A549 (cell line): ENCODE results near the gene TAF6L. TPM values are rescaled to one million over a fixed set of nuclear protein-coding genes. Genes with fewer than 3 reads are reported as not detected.

Experiments used
- ATAC-seq, 2 experiments: fragments of 200-7000 bp in 1 of 2; fragments of >200 bp in 1 of 2; cut with Nextera tagmentation in 1 of 2; cut with Tn5 transposase in 1 of 2; 3 replicates each; pipeline versions ENCODE4 v1.8.0 to v1.9.1; 2018 to 2020; ENCODE audit warnings: mild to moderate bottlenecking in 1 of 2, moderate library complexity in 1 of 2
- CTCF ChIA-PET: fragments of 300-600 bp; sonication (Branson Sonifier 250); formaldehyde crosslinking; extraction: SDS; loops from one replicate; lab custom pipeline; 2021; ENCODE audit warnings: antibody characterized with exemption, inconsistent platforms; lab: Yijun Ruan, JAX
- POLR2A ChIA-PET: fragments of 350-600 bp; formaldehyde crosslinking; extraction: SDS; loops from one replicate; lab custom pipeline; 2021; ENCODE audit warnings: antibody characterized with exemption, inconsistent platforms; lab: Yijun Ruan, JAX
- DNase-seq, 2 experiments: peaks; one replicate each; pipeline versions ENCODE4 v3.0.0 to v3.0.0-alpha.2; 2011 to 2016; ENCODE audit warnings: low read depth in 1 of 2, low spot score in 1 of 2
- FAIRE-seq: peaks from 2 replicates; lab custom pipeline; 2011; peaks lifted over from hg19 to GRCh38; lab: Jason Lieb, UNC
- H3K27ac ChIP-seq, 2 experiments: fragments of >200 bp; sonication (Bioruptor Twin); formaldehyde crosslinking; 3 replicates each; pipeline ENCODE4 v1.5.1; 2016 to 2017
- H3K4me1 ChIP-seq: fragments of >200 bp; sonication (Bioruptor Twin); formaldehyde crosslinking; 3 replicates; pipeline ENCODE4 v1.6.1; 2016
- H3K4me2 ChIP-seq: fragments of >200 bp; sonication (Bioruptor Twin); formaldehyde crosslinking; 3 replicates; pipeline ENCODE4 v1.6.1; 2016
- H3K4me3 ChIP-seq: fragments of >200 bp; sonication (Bioruptor Twin); formaldehyde crosslinking; 3 replicates; pipeline ENCODE4 v1.5.1; 2016
- H3K9me3 ChIP-seq: fragments of >200 bp; sonication (Bioruptor Twin); formaldehyde crosslinking; 3 replicates; pipeline ENCODE4 v1.6.1; 2016
- BHLHE40 ChIP-seq: IDR thresholded peaks from 2 replicates; pipeline ENCODE4 v1.6.1; 2012; ENCODE audit warnings: low read depth, low read length, inconsistent platforms
- CBX2 ChIP-seq: fragments of 200-600 bp; sonication (generic); IDR thresholded peaks from 2 replicates; pipeline ENCODE4 v1.6.1; 2016; ENCODE audit warnings: low read depth, mild to moderate bottlenecking, borderline replicate concordance
- CEBPB ChIP-seq, 2 experiments: fragments of >200 bp in 1 of 2; sonication (Bioruptor Twin) in 1 of 2; formaldehyde crosslinking in 1 of 2; IDR thresholded peaks; 2 replicates each; pipeline ENCODE4 v1.6.1; 2012 to 2016
- CHD2 ChIP-seq: fragments of 150-350 bp; IDR thresholded peaks from 2 replicates; pipeline ENCODE4 v1.6.1; 2014; ENCODE audit warnings: low read length; ENCODE audit not compliant: partially characterized antibody
- CHD4 ChIP-seq: fragments of 200-600 bp; sonication (generic); IDR thresholded peaks from 2 replicates; pipeline ENCODE4 v1.6.1; 2016; ENCODE audit warnings: antibody characterized with exemption, mild to moderate bottlenecking, borderline replicate concordance
- EHF ChIP-seq: fragments of 250-450 bp; sonication (Bioruptor Pico); IDR thresholded peaks from 2 replicates; pipeline ENCODE4 v1.5.0; 2020; ENCODE audit warnings: mild to moderate bottlenecking
- EHMT2 ChIP-seq: fragments of 200-600 bp; sonication (generic); IDR thresholded peaks from 2 replicates; pipeline ENCODE4 v1.6.1; 2016; ENCODE audit warnings: antibody characterized with exemption, low read depth, mild to moderate bottlenecking, moderate library complexity
- EP300 ChIP-seq, 2 experiments: fragments of >200 bp; sonication (Bioruptor Twin); formaldehyde crosslinking; IDR thresholded peaks; 2 replicates in 1 of 2; 3 replicates in 1 of 2; pipeline ENCODE4 v1.6.1; 2016 to 2017
- FOXS1 ChIP-seq: fragments of 250-450 bp; sonication (Bioruptor Pico); IDR thresholded peaks from 2 replicates; pipeline ENCODE4 v1.5.0; 2020; ENCODE audit warnings: mild to moderate bottlenecking, moderate library complexity
- GATA3 ChIP-seq: IDR thresholded peaks from 2 replicates; pipeline ENCODE4 v1.6.1; 2012; ENCODE audit warnings: borderline replicate concordance
- HDAC2 ChIP-seq: fragments of 200-600 bp; sonication (generic); IDR thresholded peaks from 2 replicates; pipeline ENCODE4 v1.6.1; 2016
- HOXA7 ChIP-seq: fragments of 250-450 bp; sonication (Bioruptor Pico); IDR thresholded peaks from 2 replicates; pipeline ENCODE4 v1.5.0; 2020; ENCODE audit warnings: mild to moderate bottlenecking, moderate library complexity
- HOXB5 ChIP-seq: fragments of 250-450 bp; sonication (Bioruptor Pico); IDR thresholded peaks from 2 replicates; pipeline ENCODE4 v1.5.0; 2020; ENCODE audit warnings: mild to moderate bottlenecking, moderate library complexity
- JUN ChIP-seq, 2 experiments: fragments of >200 bp; sonication (Bioruptor Twin); formaldehyde crosslinking; IDR thresholded peaks; 2 replicates in 1 of 2; 3 replicates in 1 of 2; pipeline ENCODE4 v1.6.1; 2016 to 2017
- JUNB ChIP-seq: fragments of >200 bp; sonication (Bioruptor Twin); formaldehyde crosslinking; IDR thresholded peaks from 2 replicates; pipeline ENCODE4 v1.6.1; 2016
- KDM1A ChIP-seq: fragments of 200-600 bp; sonication (generic); IDR thresholded peaks from 2 replicates; pipeline ENCODE4 v1.6.1; 2016; ENCODE audit warnings: low read depth, mild to moderate bottlenecking
- KDM5A ChIP-seq: fragments of 200-600 bp; sonication (generic); IDR thresholded peaks from 2 replicates; pipeline ENCODE4 v1.6.1; 2016; ENCODE audit warnings: antibody characterized with exemption, mild to moderate bottlenecking
- MAFK ChIP-seq: fragments of 450-650 bp; IDR thresholded peaks from 2 replicates; pipeline ENCODE4 v1.6.1; 2014; ENCODE audit not compliant: partially characterized antibody
- MYC ChIP-seq: IDR thresholded peaks from 2 replicates; pipeline ENCODE4 v1.6.1; 2012; ENCODE audit warnings: mild to moderate bottlenecking, inconsistent platforms, low read length, improper control_type of control experiment, borderline replicate concordance
- PBX3 ChIP-seq: IDR thresholded peaks from 2 replicates; pipeline ENCODE4 v1.6.1; 2012
- PHF8 ChIP-seq: fragments of 200-600 bp; sonication (generic); IDR thresholded peaks from 2 replicates; pipeline ENCODE4 v1.6.1; 2016; ENCODE audit warnings: low read depth, mild to moderate bottlenecking, antibody characterized with exemption, moderate library complexity, borderline replicate concordance
- POLR2A ChIP-seq: IDR thresholded peaks from 2 replicates; pipeline ENCODE4 v1.6.1; 2012; ENCODE audit warnings: mild to moderate bottlenecking, low read length
- POLR2AphosphoS2 ChIP-seq: conservative IDR thresholded peaks from 2 replicates; pipeline ENCODE4 v1.6.1; 2012; ENCODE audit warnings: low read length, improper control_type of control experiment, inconsistent platforms
- RAD21 ChIP-seq, 2 experiments: fragments of >200 bp in 1 of 2; sonication (Bioruptor Twin) in 1 of 2; formaldehyde crosslinking in 1 of 2; IDR thresholded peaks in 1 of 2; conservative IDR thresholded peaks in 1 of 2; 2 replicates in 1 of 2; 3 replicates in 1 of 2; pipeline ENCODE4 v1.6.1; 2012 to 2018; ENCODE audit warnings: inconsistent platforms in 1 of 2
- RARB ChIP-seq: fragments of 250-450 bp; sonication (Bioruptor Pico); IDR thresholded peaks from 2 replicates; pipeline ENCODE4 v1.8.0; 2021; ENCODE audit warnings: mild to moderate bottlenecking, moderate library complexity
- RCOR1 ChIP-seq: fragments of 150-350 bp; IDR thresholded peaks from 2 replicates; pipeline ENCODE4 v1.6.1; 2014; ENCODE audit warnings: antibody characterized with exemption, low read length, low read depth
- RFX5 ChIP-seq: fragments of 450-650 bp; IDR thresholded peaks from 2 replicates; pipeline ENCODE4 v1.7.1; 2014; ENCODE audit warnings: antibody characterized with exemption, mild to moderate bottlenecking, moderate library complexity
- RNF2 ChIP-seq: fragments of 200-600 bp; sonication (generic); IDR thresholded peaks from 2 replicates; pipeline ENCODE4 v1.6.1; 2016; ENCODE audit warnings: low read depth, mild to moderate bottlenecking, antibody characterized with exemption, moderate library complexity, borderline replicate concordance
- SREBF2 ChIP-seq: fragments of 450-650 bp; IDR thresholded peaks from 2 replicates; pipeline ENCODE4 v1.6.1; 2014; ENCODE audit warnings: mild to moderate bottlenecking, moderate library complexity
- TFCP2L1 ChIP-seq: fragments of 250-450 bp; sonication (Bioruptor Pico); IDR thresholded peaks from 2 replicates; pipeline ENCODE4 v1.5.0; 2021; ENCODE audit warnings: mild to moderate bottlenecking
- TP53 ChIP-seq: fragments of 250-450 bp; sonication (Bioruptor Pico); IDR thresholded peaks from 2 replicates; pipeline ENCODE4 v1.5.0; 2021; ENCODE audit warnings: mild to moderate bottlenecking, moderate library complexity
- USF2 ChIP-seq: fragments of 450-650 bp; IDR thresholded peaks from 2 replicates; pipeline ENCODE4 v1.6.1; 2014; ENCODE audit warnings: antibody characterized with exemption
- ZC3H11A ChIP-seq: fragments of 450-650 bp; IDR thresholded peaks from 2 replicates; pipeline ENCODE4 v1.6.1; 2014; ENCODE audit warnings: antibody characterized with exemption, mild to moderate bottlenecking
- ZFP36 ChIP-seq: fragments of 450-650 bp; IDR thresholded peaks from 2 replicates; pipeline ENCODE4 v1.6.1; 2014; ENCODE audit warnings: borderline replicate concordance; ENCODE audit not compliant: partially characterized antibody
- ZNF302 ChIP-seq: fragments of 250-450 bp; sonication (Bioruptor Pico); IDR thresholded peaks from 2 replicates; pipeline ENCODE4 v1.9.0; 2021; ENCODE audit warnings: inconsistent platforms, mild to moderate bottlenecking, moderate library complexity
- ZSCAN20 ChIP-seq: fragments of 250-450 bp; sonication (Bioruptor Pico); IDR thresholded peaks from 2 replicates; pipeline ENCODE4 v1.8.0; 2022; ENCODE audit warnings: mild to moderate bottlenecking, moderate library complexity
- WGBS: methylation state at CpG from one replicate; pipeline ENCODE4 v1.1.6; 2017; ENCODE audit errors: missing lambda C conversion rate; 5-methylcytosine and 5-hydroxymethylcytosine counted together
- polyA plus RNA-seq, 4 experiments: library from polyadenylated mRNA; depleted of rRNA in 3 of 4; stranded (reverse); fragments of >200 nt; fragmentation: RNase III in 1 of 4; extraction: RNeasy Plus Mini Kit Qiagen cat#74134 plus additional on column Dnase treatment in 1 of 4; gene quantifications; 2 replicates in 3 of 4; 3 replicates in 1 of 4; pipeline ENCODE4 v1.2.3, GENCODE V29; 2011 to 2017
- TF ChIP-seq, protein P1 (sequence below): fragments of 250-450 bp; sonication (Bioruptor Pico); IDR thresholded peaks from 2 replicates; pipeline ENCODE4 v1.5.0; 2020; ENCODE audit warnings: low read depth, mild to moderate bottlenecking, moderate library complexity
- TF ChIP-seq, protein P2 (sequence below): fragments of >200 bp; sonication (Bioruptor Twin); formaldehyde crosslinking; IDR thresholded peaks from 3 replicates; pipeline ENCODE4 v1.6.1; 2016
- TF ChIP-seq, protein P3 (sequence below): fragments of >200 bp; sonication (Bioruptor Twin); formaldehyde crosslinking; IDR thresholded peaks from 2 replicates; pipeline ENCODE4 v1.6.1; 2016

Gene TAF6L
- polyA plus RNA-seq, 2 of the 4 experiments (the other 2 are of a cell fraction), result 14.0 to 22.7 TPM

DNA sequence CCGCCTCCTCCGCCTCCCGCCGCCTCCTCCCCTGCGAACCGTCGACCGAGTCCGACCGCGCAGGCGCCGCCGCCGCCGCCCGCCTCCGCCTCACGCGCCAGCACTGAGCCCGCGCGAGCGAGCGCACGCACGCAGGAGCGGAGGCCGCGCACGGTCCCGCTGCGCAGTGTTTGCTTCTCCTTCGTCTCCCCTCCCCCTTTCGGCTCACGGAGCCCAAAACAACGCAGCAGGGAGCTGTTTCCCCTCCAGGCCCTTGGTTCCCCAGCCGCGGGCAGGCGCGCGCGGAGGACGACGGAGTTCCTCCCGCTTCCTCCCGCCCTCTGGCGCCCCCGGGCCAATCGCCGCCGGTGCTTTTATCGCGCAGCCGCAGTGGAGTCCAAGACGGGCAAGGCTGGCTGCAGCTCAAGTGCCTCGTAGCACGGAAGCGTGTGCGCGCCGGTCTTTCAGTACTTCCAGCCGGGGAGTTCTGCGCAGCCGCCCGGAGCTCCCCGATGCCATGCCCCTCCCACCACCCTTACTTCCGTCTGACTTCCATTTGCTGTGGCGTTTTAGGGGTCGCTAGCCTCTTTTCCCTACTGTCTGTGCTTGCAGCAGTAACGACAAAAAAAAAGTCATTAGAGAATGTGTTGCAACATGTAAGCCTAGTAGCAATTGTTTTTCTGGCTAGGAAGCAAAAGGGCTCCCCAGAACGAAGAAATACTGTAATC, 43.9 kb upstream of the TAF6L start, which contains the start of gene HNRNPUL2:
Gene HNRNPUL2 (minus strand): TSS at position 293 of the 707 bp plus-strand sequence. CDS start 301 bp downstream, outside the sequence.
- WGBS, result under 1% methylated on average over 52 of the region's 72 CpGs
- Histone ChIP-seq H3K4me1 (peaks cover 21% of the 10 kb centered on the region), H3K4me2 (peak within 1 kb of the TSS; percentile 92), H3K4me3 (peak within 1 kb of the TSS; percentile 78), H3K9me3 (no peaks in the 10 kb centered on the region), H3K27ac (peak within 1 kb of the TSS; percentile 97)
- no peak for FAIRE-seq
- CTCF ChIA-PET, result interaction anchor here (0.6 to 3.1 kb wide), 13 partner anchors 9 to 138 kb away, joined by 3 to 15 read pairs (median 3); partner anchors contain the start of genes BSCL2, GNG3 and ZBTB3
- POLR2A ChIA-PET, result interaction anchor here (0.5 to 3.8 kb wide), 40 partner anchors 9 to 884 kb away, joined by 3 to 96 read pairs (median 6); partner anchors contain the start of genes B3GAT3, BSCL2, C11orf98 and CSKMT
- ATAC-seq, result peak; percentile 88 to 91
- DNase-seq, result peak; percentile 97 to 100
- TF ChIP-seq EHMT2, result no peak
- TF ChIP-seq JUN (IDR thresholded peaks at IDR 0.05), result peak; percentile 86 to 95
- no peak for TF ChIP-seq RARB (CRISPR knock-in tag)
- TF ChIP-seq CEBPB (IDR thresholded peaks at IDR 0.05), result no peak
- TF ChIP-seq, protein P1, sequence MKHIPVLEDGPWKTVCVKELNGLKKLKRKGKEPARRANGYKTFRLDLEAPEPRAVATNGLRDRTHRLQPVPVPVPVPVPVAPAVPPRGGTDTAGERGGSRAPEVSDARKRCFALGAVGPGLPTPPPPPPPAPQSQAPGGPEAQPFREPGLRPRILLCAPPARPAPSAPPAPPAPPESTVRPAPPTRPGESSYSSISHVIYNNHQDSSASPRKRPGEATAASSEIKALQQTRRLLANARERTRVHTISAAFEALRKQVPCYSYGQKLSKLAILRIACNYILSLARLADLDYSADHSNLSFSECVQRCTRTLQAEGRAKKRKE (CRISPR knock-in tag), result 0 out of 2 replicates have a peak, but pooled peaks have one; percentile 26
- TF ChIP-seq RNF2, result no peak
- TF ChIP-seq PHF8, result peak; percentile 96
- no peak for TF ChIP-seq JUNB
- no peak for TF ChIP-seq CHD2
- no peak for TF ChIP-seq CHD4
- TF ChIP-seq PBX3, result peak; percentile 66
- peak; percentile 80 for TF ChIP-seq HOXB5 (CRISPR knock-in tag)
- TF ChIP-seq FOXS1 (CRISPR knock-in tag), result no peak
- TF ChIP-seq GATA3, result peak; percentile 35; the same call in 1 of the 2 replicates
- no peak for TF ChIP-seq SREBF2
- TF ChIP-seq EHF (CRISPR knock-in tag), result 0 out of 2 replicates have a peak, but pooled peaks have one; percentile 53
- peak; percentile 88 for TF ChIP-seq TFCP2L1
- TF ChIP-seq TP53, result no peak; the same call in 1 of the 2 replicates
- TF ChIP-seq MAFK, result no peak
- TF ChIP-seq CBX2, result no peak
- TF ChIP-seq, protein P2, sequence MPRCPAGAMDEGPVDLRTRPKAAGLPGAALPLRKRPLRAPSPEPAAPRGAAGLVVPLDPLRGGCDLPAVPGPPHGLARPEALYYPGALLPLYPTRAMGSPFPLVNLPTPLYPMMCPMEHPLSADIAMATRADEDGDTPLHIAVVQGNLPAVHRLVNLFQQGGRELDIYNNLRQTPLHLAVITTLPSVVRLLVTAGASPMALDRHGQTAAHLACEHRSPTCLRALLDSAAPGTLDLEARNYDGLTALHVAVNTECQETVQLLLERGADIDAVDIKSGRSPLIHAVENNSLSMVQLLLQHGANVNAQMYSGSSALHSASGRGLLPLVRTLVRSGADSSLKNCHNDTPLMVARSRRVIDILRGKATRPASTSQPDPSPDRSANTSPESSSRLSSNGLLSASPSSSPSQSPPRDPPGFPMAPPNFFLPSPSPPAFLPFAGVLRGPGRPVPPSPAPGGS, result peak; percentile 71; the same call in 2 of the 3 replicates
- TF ChIP-seq POLR2A, result peak; percentile 77
- peak; percentile 10; the same call in 1 of the 2 replicates for TF ChIP-seq USF2
- TF ChIP-seq KDM1A, result no peak
- TF ChIP-seq MYC, result peak; percentile 60; the same call in 1 of the 2 replicates
- no peak for TF ChIP-seq RAD21 (conservative IDR thresholded peaks at IDR 0.05 in 1 of 2, IDR thresholded peaks at IDR 0.05 in 1 of 2)
- TF ChIP-seq ZNF302 (CRISPR knock-in tag), result no peak
- no peak for TF ChIP-seq ZFP36
- TF ChIP-seq BHLHE40, result peak; percentile 49; the same call in 1 of the 2 replicates
- TF ChIP-seq ZSCAN20, result no peak
- no peak for TF ChIP-seq HOXA7 (CRISPR knock-in tag)
- TF ChIP-seq RFX5, result no peak
- no peak for TF ChIP-seq RCOR1
- TF ChIP-seq EP300 (IDR thresholded peaks at IDR 0.05), result no peak
- TF ChIP-seq, protein P3, sequence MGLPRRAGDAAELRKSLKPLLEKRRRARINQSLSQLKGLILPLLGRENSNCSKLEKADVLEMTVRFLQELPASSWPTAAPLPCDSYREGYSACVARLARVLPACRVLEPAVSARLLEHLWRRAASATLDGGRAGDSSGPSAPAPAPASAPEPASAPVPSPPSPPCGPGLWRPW, result no peak
- TF ChIP-seq KDM5A, result no peak
- no peak for TF ChIP-seq POLR2AphosphoS2
- no peak for TF ChIP-seq ZC3H11A
- no peak for TF ChIP-seq HDAC2
